Stimulated activated CD8-positive, alpha-beta memory T cell treated with anti-CD3 and anti-CD28 coated beads, Interleukin-4, amount 100 ng/mL, for 1 hour (primary cell): ENCODE data around the gene FANCL.
"Not testable (repeated sequence)": the region's sequence is repeated elsewhere in the genome, so short reads cannot be mapped to it uniquely, and the experiment has no call there.

Experiments
- DNase-seq, 2 donors: peaks; one replicate each; pipeline ENCODE4 v3.0.0-alpha.2; 2020; ENCODE audit warnings: low read depth in 2 of 2, low spot score in 1 of 2

Gene FANCL

GRCh38 chr2:58155160-58155778, 85.9 kb downstream of the FANCL start:
- DNase-seq = no peak

- no peak for DNase-seq
Observed at GRCh38 chr2:58146707-58147106, 94.4 kb downstream of the FANCL start.

GRCh38 chr2:58145769-58146168, 95.4 kb downstream of the FANCL start:
- DNase-seq = not testable (repeated sequence)

GRCh38 chr2:58140508-58141072, 100.5 kb downstream of the FANCL start:
- DNase-seq = no peak

- DNase-seq = no peak
Observed at GRCh38 chr2:58138396-58139030, 102.6 kb downstream of the FANCL start.

- DNase-seq = no peak
Observed at GRCh38 chr2:58137856-58138255, 103.3 kb downstream of the FANCL start.

GRCh38 chr2:58137221-58137620, 103.9 kb downstream of the FANCL start:
- no peak for DNase-seq

GRCh38 chr2:58135861-58136260, 105.3 kb downstream of the FANCL start:
- DNase-seq = no peak

- DNase-seq = no peak
Observed at GRCh38 chr2:58133395-58133794, 107.7 kb downstream of the FANCL start.

- no peak for DNase-seq
Observed at GRCh38 chr2:58131191-58132011, 109.7 kb downstream of the FANCL start.

- DNase-seq = no peak
Observed at GRCh38 chr2:58130238-58130637, 110.9 kb downstream of the FANCL start.

- no peak for DNase-seq
Observed at GRCh38 chr2:58127111-58127510, 114.0 kb downstream of the FANCL start.

- DNase-seq = no peak
Observed at GRCh38 chr2:58122540-58122939, 118.6 kb downstream of the FANCL start.

- DNase-seq = no peak
Observed at GRCh38 chr2:58122040-58122439, 119.1 kb downstream of the FANCL start.

GRCh38 chr2:58120626-58121229, 120.4 kb downstream of the FANCL start:
- no peak for DNase-seq

GRCh38 chr2:58113563-58113962, 127.6 kb downstream of the FANCL start:
- DNase-seq = not testable (repeated sequence)

GRCh38 chr2:58110765-58111164, 130.4 kb downstream of the FANCL start:
- DNase-seq = no peak

- DNase-seq = no peak
Observed at GRCh38 chr2:58109481-58109880, 131.6 kb downstream of the FANCL start.
